WTC11 (cell line): ENCODE measurements around the gene COPZ1. TPM values are rescaled to one million over a fixed set of nuclear protein-coding genes. Genes with fewer than 3 reads are reported as not detected.

ENCODE experiments used
- ATAC-seq: fragments of 200-7000 bp; cut with Tn5 transposase; 2 replicates; pipeline ENCODE4 v1.10.0; 2021; ENCODE audit warnings: mild to moderate bottlenecking, moderate library complexity
- CTCF ChIA-PET: fragments of 300-600 bp; sonication (Branson Sonifier 250); formaldehyde crosslinking; loops from one replicate; lab custom pipeline; 2021; ENCODE audit warnings: antibody characterized with exemption; lab: Charles Lee
- POLR2A ChIA-PET: fragments of 350-600 bp; sonication (Branson Sonifier 250); formaldehyde crosslinking; loops from one replicate; lab custom pipeline; 2021; ENCODE audit warnings: antibody characterized with exemption; lab: Charles Lee
- DNase-seq: peaks from one replicate; pipeline ENCODE4 v3.0.0; 2021; ENCODE audit warnings: low spot score
- H3K27ac Mint-ChIP-seq: 2 replicates; pipeline ENCODE4 v1.8.0; 2021; ENCODE audit warnings: mixed read lengths
- H3K27me3 Mint-ChIP-seq: 2 replicates; pipeline ENCODE4 v1.8.0; 2021; ENCODE audit warnings: low read depth, mild to moderate bottlenecking, moderate library complexity, mixed read lengths
- H3K36me3 Mint-ChIP-seq: 2 replicates; pipeline ENCODE4 v1.8.0; 2021; ENCODE audit warnings: mixed read lengths
- H3K4me1 Mint-ChIP-seq: 2 replicates; pipeline ENCODE4 v1.8.0; 2022; ENCODE audit warnings: mixed read lengths
- H3K4me3 Mint-ChIP-seq: 2 replicates; pipeline ENCODE4 v1.8.0; 2021; ENCODE audit warnings: mild to moderate bottlenecking, moderate library complexity, mixed read lengths
- H3K9me3 Mint-ChIP-seq: 2 replicates; pipeline ENCODE4 v1.8.0; 2021; ENCODE audit warnings: mixed read lengths
- CREM ChIP-seq: sonication (generic); formaldehyde crosslinking; IDR thresholded peaks from 2 replicates; pipeline ENCODE4 v1.8.1; 2022; ENCODE audit warnings: mild to moderate bottlenecking, missing genetic modification reagents, moderate library complexity
- GTF2I ChIP-seq: fragments of 250-450 bp; sonication (Bioruptor Pico); conservative IDR thresholded peaks from 2 replicates; pipeline ENCODE4 v1.4.0; 2021; ENCODE audit warnings: mild to moderate bottlenecking
- HMGA2 ChIP-seq: fragments of 250-450 bp; sonication (Bioruptor Pico); IDR thresholded peaks from 2 replicates; pipeline ENCODE4 v1.4.0; 2021; ENCODE audit warnings: mild to moderate bottlenecking, moderate library complexity
- IRF2 ChIP-seq: sonication (generic); formaldehyde crosslinking; IDR thresholded peaks from 2 replicates; pipeline ENCODE4 v1.8.0; 2022; ENCODE audit warnings: low read depth, missing genetic modification reagents, borderline replicate concordance
- MXD4 ChIP-seq: fragments of 250-450 bp; sonication (Bioruptor Pico); IDR thresholded peaks from 2 replicates; pipeline ENCODE4 v1.8.0; 2021; ENCODE audit warnings: mild to moderate bottlenecking, moderate library complexity, borderline replicate concordance
- NFE2L1 ChIP-seq: sonication (generic); formaldehyde crosslinking; IDR thresholded peaks from 2 replicates; pipeline ENCODE4 v1.8.1; 2023; ENCODE audit warnings: missing genetic modification reagents
- NR1H2 ChIP-seq: sonication (generic); formaldehyde crosslinking; IDR thresholded peaks from 2 replicates; pipeline ENCODE4 v1.9.0; 2021; ENCODE audit warnings: mild to moderate bottlenecking, moderate library complexity, missing genetic modification reagents
- NR3C1 ChIP-seq: sonication (generic); formaldehyde crosslinking; conservative IDR thresholded peaks from 2 replicates; pipeline ENCODE4 v1.8.1; 2023; ENCODE audit warnings: low read depth, mild to moderate bottlenecking, missing genetic modification reagents
- OVOL2 ChIP-seq: fragments of 250-450 bp; sonication (Bioruptor Pico); IDR thresholded peaks from 2 replicates; pipeline ENCODE4 v1.9.0; 2021; ENCODE audit warnings: mild to moderate bottlenecking, borderline replicate concordance
- PRRX2 ChIP-seq: fragments of 250-450 bp; sonication (Bioruptor Pico); IDR thresholded peaks from 2 replicates; pipeline ENCODE4 v1.8.0; 2021; ENCODE audit warnings: mild to moderate bottlenecking
- SOX15 ChIP-seq: fragments of 250-450 bp; sonication (Bioruptor Pico); IDR thresholded peaks from 2 replicates; pipeline ENCODE4 v1.9.0; 2021; ENCODE audit warnings: mild to moderate bottlenecking
- TEAD4 ChIP-seq: sonication (generic); formaldehyde crosslinking; IDR thresholded peaks from 2 replicates; pipeline ENCODE4 v1.8.0; 2022; ENCODE audit warnings: mild to moderate bottlenecking, missing genetic modification reagents
- ZNF138 ChIP-seq: sonication (generic); formaldehyde crosslinking; conservative IDR thresholded peaks from 2 replicates; pipeline ENCODE4 v1.8.1; 2022; ENCODE audit warnings: mild to moderate bottlenecking, moderate library complexity, missing genetic modification reagents
- ZNF219 ChIP-seq: sonication (generic); formaldehyde crosslinking; IDR thresholded peaks from 2 replicates; pipeline ENCODE4 v1.8.0; 2023; ENCODE audit warnings: missing genetic modification reagents, mild to moderate bottlenecking, borderline replicate concordance
- ZNF423 ChIP-seq: fragments of 250-450 bp; sonication (Bioruptor Pico); IDR thresholded peaks from 2 replicates; pipeline ENCODE4 v2.1.2; 2022; ENCODE audit warnings: mild to moderate bottlenecking, moderate library complexity
- total RNA-seq: library from RNA; stranded (reverse); gene quantifications from 3 replicates; pipeline ENCODE4 v1.2.3, GENCODE V29; 2021
- TF ChIP-seq, protein P1 (sequence below): sonication (generic); formaldehyde crosslinking; IDR thresholded peaks from 2 replicates; pipeline ENCODE4 v1.8.0; 2022; ENCODE audit warnings: missing genetic modification reagents
- TF ChIP-seq, protein P2 (sequence below): sonication (generic); formaldehyde crosslinking; IDR thresholded peaks from 2 replicates; pipeline ENCODE4 v1.8.1; 2023; ENCODE audit warnings: mild to moderate bottlenecking, missing genetic modification reagents, moderate library complexity
- TF ChIP-seq, protein P3 (sequence below): sonication (generic); formaldehyde crosslinking; IDR thresholded peaks from 2 replicates; pipeline ENCODE4 v1.8.1; 2022; ENCODE audit warnings: mild to moderate bottlenecking, moderate library complexity, missing genetic modification reagents
- TF ChIP-seq, protein P4 (sequence below): fragments of 250-450 bp; sonication (Bioruptor Pico); IDR thresholded peaks from 2 replicates; pipeline ENCODE4 v1.9.0; 2021; ENCODE audit warnings: mild to moderate bottlenecking
- TF ChIP-seq, protein P5 (sequence below): sonication (generic); formaldehyde crosslinking; IDR thresholded peaks from 2 replicates; pipeline ENCODE4 v1.8.0; 2023; ENCODE audit warnings: missing genetic modification reagents, mild to moderate bottlenecking, borderline replicate concordance

COPZ1 gene
- total RNA-seq, 1 experiment from 2014 or later = 98.2 TPM

DNA sequence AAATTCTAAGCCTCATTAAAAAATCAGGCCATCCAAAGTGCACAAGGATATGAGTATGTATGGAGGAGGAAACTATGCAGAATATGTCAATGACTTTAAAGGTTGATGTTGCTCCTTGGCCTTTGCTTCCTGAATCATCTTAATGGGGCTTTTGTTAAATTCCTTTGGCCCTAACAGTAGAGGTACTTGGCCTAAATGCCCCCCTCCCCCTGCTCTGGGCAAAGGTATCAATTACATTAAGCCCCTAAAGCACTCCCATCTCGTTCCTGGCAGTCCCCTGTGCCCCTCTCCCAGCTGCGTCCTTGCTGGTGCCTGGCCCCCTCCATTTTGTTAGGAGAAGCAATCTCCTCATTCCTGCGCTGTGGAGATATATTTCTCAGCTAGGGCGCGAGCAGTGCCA is 4.8 kb downstream of the COPZ1 start:
- no peaks in the 10 kb centered on the region for H3K36me3 Mint-ChIP-seq
- peak overlapping the region; percentile 61; the same call in 1 of the 2 replicates for H3K27ac Mint-ChIP-seq
- no peak overlapping the region for H3K4me3 Mint-ChIP-seq
- peaks cover 29% of the 10 kb centered on the region for H3K4me1 Mint-ChIP-seq
- ATAC-seq = no peak
- H3K9me3 Mint-ChIP-seq = no peaks in the 10 kb centered on the region
- ChIA-PET POLR2A (interaction anchor here (0.7 kb wide), 1 partner anchor 23 kb away, joined by 3 read pairs; no protein-coding TSS in a partner anchor), CTCF (interaction anchor here (0.8 to 1.6 kb wide), 4 partner anchors 49 to 115 kb away, joined by 4 to 6 read pairs (median 4); no protein-coding TSS in a partner anchor)
- DNase-seq = no peak
- no peaks in the 10 kb centered on the region for H3K27me3 Mint-ChIP-seq
- no peak for TF ChIP-seq PRRX2
- TF ChIP-seq, protein P1, sequence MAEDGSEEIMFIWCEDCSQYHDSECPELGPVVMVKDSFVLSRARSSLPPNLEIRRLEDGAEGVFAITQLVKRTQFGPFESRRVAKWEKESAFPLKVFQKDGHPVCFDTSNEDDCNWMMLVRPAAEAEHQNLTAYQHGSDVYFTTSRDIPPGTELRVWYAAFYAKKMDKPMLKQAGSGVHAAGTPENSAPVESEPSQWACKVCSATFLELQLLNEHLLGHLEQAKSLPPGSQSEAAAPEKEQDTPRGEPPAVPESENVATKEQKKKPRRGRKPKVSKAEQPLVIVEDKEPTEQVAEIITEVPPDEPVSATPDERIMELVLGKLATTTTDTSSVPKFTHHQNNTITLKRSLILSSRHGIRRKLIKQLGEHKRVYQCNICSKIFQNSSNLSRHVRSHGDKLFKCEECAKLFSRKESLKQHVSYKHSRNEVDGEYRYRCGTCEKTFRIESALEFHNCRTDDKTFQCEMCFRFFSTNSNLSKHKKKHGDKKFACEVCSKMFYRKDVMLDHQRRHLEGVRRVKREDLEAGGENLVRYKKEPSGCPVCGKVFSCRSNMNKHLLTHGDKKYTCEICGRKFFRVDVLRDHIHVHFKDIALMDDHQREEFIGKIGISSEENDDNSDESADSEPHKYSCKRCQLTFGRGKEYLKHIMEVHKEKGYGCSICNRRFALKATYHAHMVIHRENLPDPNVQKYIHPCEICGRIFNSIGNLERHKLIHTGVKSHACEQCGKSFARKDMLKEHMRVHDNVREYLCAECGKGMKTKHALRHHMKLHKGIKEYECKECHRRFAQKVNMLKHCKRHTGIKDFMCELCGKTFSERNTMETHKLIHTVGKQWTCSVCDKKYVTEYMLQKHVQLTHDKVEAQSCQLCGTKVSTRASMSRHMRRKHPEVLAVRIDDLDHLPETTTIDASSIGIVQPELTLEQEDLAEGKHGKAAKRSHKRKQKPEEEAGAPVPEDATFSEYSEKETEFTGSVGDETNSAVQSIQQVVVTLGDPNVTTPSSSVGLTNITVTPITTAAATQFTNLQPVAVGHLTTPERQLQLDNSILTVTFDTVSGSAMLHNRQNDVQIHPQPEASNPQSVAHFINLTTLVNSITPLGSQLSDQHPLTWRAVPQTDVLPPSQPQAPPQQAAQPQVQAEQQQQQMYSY (CRISPR knock-in tag) = no peak
- TF ChIP-seq NR1H2 (CRISPR knock-in tag) = no peak
- no peak for TF ChIP-seq NR3C1
- no peak for TF ChIP-seq ZNF423
- TF ChIP-seq OVOL2 (CRISPR knock-in tag) = no peak
- TF ChIP-seq MXD4 (CRISPR knock-in tag) = no peak
- no peak for TF ChIP-seq NFE2L1 (CRISPR knock-in tag)
- no peak for TF ChIP-seq GTF2I (CRISPR knock-in tag)
- TF ChIP-seq, protein P2, sequence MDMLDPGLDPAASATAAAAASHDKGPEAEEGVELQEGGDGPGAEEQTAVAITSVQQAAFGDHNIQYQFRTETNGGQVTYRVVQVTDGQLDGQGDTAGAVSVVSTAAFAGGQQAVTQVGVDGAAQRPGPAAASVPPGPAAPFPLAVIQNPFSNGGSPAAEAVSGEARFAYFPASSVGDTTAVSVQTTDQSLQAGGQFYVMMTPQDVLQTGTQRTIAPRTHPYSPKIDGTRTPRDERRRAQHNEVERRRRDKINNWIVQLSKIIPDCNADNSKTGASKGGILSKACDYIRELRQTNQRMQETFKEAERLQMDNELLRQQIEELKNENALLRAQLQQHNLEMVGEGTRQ (CRISPR knock-in tag) = no peak
- TF ChIP-seq, protein P3, sequence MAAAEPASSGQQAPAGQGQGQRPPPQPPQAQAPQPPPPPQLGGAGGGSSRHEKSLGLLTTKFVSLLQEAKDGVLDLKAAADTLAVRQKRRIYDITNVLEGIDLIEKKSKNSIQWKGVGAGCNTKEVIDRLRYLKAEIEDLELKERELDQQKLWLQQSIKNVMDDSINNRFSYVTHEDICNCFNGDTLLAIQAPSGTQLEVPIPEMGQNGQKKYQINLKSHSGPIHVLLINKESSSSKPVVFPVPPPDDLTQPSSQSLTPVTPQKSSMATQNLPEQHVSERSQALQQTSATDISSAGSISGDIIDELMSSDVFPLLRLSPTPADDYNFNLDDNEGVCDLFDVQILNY (CRISPR knock-in tag) = no peak
- TF ChIP-seq, protein P4, sequence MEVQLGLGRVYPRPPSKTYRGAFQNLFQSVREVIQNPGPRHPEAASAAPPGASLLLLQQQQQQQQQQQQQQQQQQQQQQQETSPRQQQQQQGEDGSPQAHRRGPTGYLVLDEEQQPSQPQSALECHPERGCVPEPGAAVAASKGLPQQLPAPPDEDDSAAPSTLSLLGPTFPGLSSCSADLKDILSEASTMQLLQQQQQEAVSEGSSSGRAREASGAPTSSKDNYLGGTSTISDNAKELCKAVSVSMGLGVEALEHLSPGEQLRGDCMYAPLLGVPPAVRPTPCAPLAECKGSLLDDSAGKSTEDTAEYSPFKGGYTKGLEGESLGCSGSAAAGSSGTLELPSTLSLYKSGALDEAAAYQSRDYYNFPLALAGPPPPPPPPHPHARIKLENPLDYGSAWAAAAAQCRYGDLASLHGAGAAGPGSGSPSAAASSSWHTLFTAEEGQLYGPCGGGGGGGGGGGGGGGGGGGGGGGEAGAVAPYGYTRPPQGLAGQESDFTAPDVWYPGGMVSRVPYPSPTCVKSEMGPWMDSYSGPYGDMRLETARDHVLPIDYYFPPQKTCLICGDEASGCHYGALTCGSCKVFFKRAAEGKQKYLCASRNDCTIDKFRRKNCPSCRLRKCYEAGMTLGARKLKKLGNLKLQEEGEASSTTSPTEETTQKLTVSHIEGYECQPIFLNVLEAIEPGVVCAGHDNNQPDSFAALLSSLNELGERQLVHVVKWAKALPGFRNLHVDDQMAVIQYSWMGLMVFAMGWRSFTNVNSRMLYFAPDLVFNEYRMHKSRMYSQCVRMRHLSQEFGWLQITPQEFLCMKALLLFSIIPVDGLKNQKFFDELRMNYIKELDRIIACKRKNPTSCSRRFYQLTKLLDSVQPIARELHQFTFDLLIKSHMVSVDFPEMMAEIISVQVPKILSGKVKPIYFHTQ (CRISPR knock-in tag) = no peak
- TF ChIP-seq SOX15 (CRISPR knock-in tag) = no peak
- no peak for TF ChIP-seq ZNF219 (CRISPR knock-in tag)
- TF ChIP-seq IRF2 (CRISPR knock-in tag) = no peak
- TF ChIP-seq CREM (CRISPR knock-in tag) = no peak
- TF ChIP-seq ZNF138 (CRISPR knock-in tag) = no peak
- TF ChIP-seq TEAD4 (CRISPR knock-in tag) = no peak
- no peak for TF ChIP-seq HMGA2
- TF ChIP-seq, protein P5, sequence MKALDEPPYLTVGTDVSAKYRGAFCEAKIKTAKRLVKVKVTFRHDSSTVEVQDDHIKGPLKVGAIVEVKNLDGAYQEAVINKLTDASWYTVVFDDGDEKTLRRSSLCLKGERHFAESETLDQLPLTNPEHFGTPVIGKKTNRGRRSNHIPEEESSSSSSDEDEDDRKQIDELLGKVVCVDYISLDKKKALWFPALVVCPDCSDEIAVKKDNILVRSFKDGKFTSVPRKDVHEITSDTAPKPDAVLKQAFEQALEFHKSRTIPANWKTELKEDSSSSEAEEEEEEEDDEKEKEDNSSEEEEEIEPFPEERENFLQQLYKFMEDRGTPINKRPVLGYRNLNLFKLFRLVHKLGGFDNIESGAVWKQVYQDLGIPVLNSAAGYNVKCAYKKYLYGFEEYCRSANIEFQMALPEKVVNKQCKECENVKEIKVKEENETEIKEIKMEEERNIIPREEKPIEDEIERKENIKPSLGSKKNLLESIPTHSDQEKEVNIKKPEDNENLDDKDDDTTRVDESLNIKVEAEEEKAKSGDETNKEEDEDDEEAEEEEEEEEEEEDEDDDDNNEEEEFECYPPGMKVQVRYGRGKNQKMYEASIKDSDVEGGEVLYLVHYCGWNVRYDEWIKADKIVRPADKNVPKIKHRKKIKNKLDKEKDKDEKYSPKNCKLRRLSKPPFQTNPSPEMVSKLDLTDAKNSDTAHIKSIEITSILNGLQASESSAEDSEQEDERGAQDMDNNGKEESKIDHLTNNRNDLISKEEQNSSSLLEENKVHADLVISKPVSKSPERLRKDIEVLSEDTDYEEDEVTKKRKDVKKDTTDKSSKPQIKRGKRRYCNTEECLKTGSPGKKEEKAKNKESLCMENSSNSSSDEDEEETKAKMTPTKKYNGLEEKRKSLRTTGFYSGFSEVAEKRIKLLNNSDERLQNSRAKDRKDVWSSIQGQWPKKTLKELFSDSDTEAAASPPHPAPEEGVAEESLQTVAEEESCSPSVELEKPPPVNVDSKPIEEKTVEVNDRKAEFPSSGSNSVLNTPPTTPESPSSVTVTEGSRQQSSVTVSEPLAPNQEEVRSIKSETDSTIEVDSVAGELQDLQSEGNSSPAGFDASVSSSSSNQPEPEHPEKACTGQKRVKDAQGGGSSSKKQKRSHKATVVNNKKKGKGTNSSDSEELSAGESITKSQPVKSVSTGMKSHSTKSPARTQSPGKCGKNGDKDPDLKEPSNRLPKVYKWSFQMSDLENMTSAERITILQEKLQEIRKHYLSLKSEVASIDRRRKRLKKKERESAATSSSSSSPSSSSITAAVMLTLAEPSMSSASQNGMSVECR (CRISPR knock-in tag) = no peak
